ENCODE measurements around the gene POPDC3.

DNA sequence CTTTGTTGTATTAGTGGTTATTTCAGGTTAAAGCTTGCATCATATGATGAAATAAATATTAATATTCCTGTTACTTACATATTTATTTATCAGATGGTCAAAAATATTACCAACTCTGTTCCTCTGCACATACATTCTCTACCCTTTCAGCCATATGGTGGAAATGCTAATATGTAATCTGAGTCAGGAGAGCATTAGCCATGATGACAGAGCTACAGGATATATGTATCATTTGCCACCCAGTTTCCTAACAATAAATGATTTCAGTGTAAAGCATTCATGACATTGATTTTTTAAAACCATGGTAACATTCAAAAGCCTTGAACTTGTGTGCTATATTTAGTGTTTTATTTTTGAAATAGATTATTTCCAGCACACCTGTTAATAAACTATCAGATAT lies 16.6 kb downstream of the POPDC3 start:
- TF ChIP-seq, protein P1, sequence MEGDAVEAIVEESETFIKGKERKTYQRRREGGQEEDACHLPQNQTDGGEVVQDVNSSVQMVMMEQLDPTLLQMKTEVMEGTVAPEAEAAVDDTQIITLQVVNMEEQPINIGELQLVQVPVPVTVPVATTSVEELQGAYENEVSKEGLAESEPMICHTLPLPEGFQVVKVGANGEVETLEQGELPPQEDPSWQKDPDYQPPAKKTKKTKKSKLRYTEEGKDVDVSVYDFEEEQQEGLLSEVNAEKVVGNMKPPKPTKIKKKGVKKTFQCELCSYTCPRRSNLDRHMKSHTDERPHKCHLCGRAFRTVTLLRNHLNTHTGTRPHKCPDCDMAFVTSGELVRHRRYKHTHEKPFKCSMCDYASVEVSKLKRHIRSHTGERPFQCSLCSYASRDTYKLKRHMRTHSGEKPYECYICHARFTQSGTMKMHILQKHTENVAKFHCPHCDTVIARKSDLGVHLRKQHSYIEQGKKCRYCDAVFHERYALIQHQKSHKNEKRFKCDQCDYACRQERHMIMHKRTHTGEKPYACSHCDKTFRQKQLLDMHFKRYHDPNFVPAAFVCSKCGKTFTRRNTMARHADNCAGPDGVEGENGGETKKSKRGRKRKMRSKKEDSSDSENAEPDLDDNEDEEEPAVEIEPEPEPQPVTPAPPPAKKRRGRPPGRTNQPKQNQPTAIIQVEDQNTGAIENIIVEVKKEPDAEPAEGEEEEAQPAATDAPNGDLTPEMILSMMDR (IDR thresholded peaks at IDR 0.05), result no peak
- no peak for TF ChIP-seq POLR2A (IDR thresholded peaks at IDR 0.05)
